K562 (cell line): ENCODE measurements around the gene TLE7. TPM values are rescaled to one million over a fixed set of nuclear protein-coding genes. Genes with fewer than 3 reads are reported as not detected.
A peak's percentile ranks its signal among the peaks of the same experiment; 100 is the strongest.

Source experiments
- ATAC-seq: fragments of 200-7000 bp; cut with Tn5 transposase; 3 replicates; pipeline ENCODE4 v1.9.1; 2020; ENCODE audit warnings: moderate library complexity
- BruUV-seq: library from RNA; stranded (reverse); fragments of 400-500 nt; replicated peaks from 2 replicates; lab custom pipeline; 2021; lab: Mats Ljungman, UMichigan
- CTCF ChIA-PET: fragments of 300-600 bp; formaldehyde crosslinking; extraction: SDS; loops from one replicate; lab custom pipeline; 2021; ENCODE audit warnings: low intra/inter-chr PET ratio; lab: Yijun Ruan, JAX
- POLR2A ChIA-PET: fragments of 300-600, 350-650 bp; sonication (Branson Sonifier 250); formaldehyde crosslinking; extraction: SDS; loops from one replicate; lab custom pipeline; 2021; ENCODE audit warnings: antibody characterized with exemption, inconsistent platforms; lab: Yijun Ruan, JAX
- DNase-seq, 4 experiments: peaks; one replicate each; pipeline versions ENCODE4 v3.0.0 to v3.0.0-alpha.2; 2011 to 2018; ENCODE audit warnings: low spot score in 3 of 4, mixed read lengths in 3 of 4; ENCODE audit errors: extremely low read depth in 1 of 4
- FAIRE-seq: peaks from 2 replicates; lab custom pipeline; 2011; peaks lifted over from hg19 to GRCh38; lab: Jason Lieb, UNC
- H2AFZ ChIP-seq: 2 replicates; pipeline ENCODE4 v1.6.0; 2011; ENCODE audit warnings: low read depth, low read length, control low read depth, inconsistent platforms
- H3K27ac ChIP-seq: fragments of 200-600 bp; 3 replicates; pipeline ENCODE4 v1.8.0; 2011; ENCODE audit warnings: low read depth, mild to moderate bottlenecking, control low read depth, inconsistent platforms, low read length, moderate library complexity, mixed read lengths; ENCODE audit errors: extremely low read depth
- H3K27me3 ChIP-seq, 2 experiments: fragments of 300-600 bp in 1 of 2; 2 replicates in 1 of 2; 3 replicates in 1 of 2; pipeline versions ENCODE4 v1.6.0 to v1.8.0; 2011; ENCODE audit warnings: inconsistent platforms in 2 of 2, low read length in 2 of 2, mild to moderate bottlenecking in 1 of 2, mixed read lengths in 1 of 2, moderate library complexity in 1 of 2; ENCODE audit not compliant: control insufficient read depth in 2 of 2, insufficient read depth in 2 of 2
- H3K36me3 ChIP-seq: fragments of 300-600 bp; 3 replicates; pipeline ENCODE4 v1.8.0; 2011; ENCODE audit warnings: mild to moderate bottlenecking, low read length, inconsistent platforms; ENCODE audit not compliant: control insufficient read depth, insufficient read depth
- H3K4me1 ChIP-seq, 2 experiments: fragments of 200-600 bp in 1 of 2; replicated peaks in 1 of 2; 2 replicates in 1 of 2; 3 replicates in 1 of 2; pipeline versions ENCODE4 v1.5.1 to v1.8.0; 2011; ENCODE audit warnings: inconsistent platforms in 2 of 2, low read length in 2 of 2, mild to moderate bottlenecking in 1 of 2, mixed read lengths in 1 of 2, moderate library complexity in 1 of 2; ENCODE audit not compliant: control insufficient read depth in 2 of 2, insufficient read depth in 2 of 2
- H3K4me2 ChIP-seq: 2 replicates; pipeline ENCODE4 v1.6.1; 2011; ENCODE audit warnings: low read length, control low read depth, inconsistent platforms, mixed read lengths; ENCODE audit not compliant: insufficient read depth
- H3K4me3 ChIP-seq: fragments of 200-600 bp; sonication (generic), shearing (Covaris generic); 2 replicates; pipeline ENCODE4 v1.5.1; 2016; ENCODE audit warnings: control low read depth, inconsistent platforms
- H3K79me2 ChIP-seq: fragments of 200-600 bp; 3 replicates; pipeline ENCODE4 v1.8.0; 2011; ENCODE audit warnings: low read length, inconsistent platforms; ENCODE audit not compliant: control insufficient read depth, insufficient read depth
- H3K9ac ChIP-seq, 2 experiments: 2 replicates each; pipeline versions ENCODE4 v1.6.0 to v1.6.1; 2011; ENCODE audit warnings: low read depth in 2 of 2, low read length in 2 of 2, control low read depth in 1 of 2, inconsistent platforms in 1 of 2, mild to moderate bottlenecking in 1 of 2, mixed read lengths in 1 of 2; ENCODE audit not compliant: insufficient read depth in 1 of 2
- H3K9me1 ChIP-seq: one replicate; pipeline ENCODE4 v1.6.0; 2011; ENCODE audit warnings: inconsistent platforms, mild to moderate bottlenecking, low read length, moderate library complexity; ENCODE audit not compliant: control insufficient read depth, insufficient read depth
- H3K9me3 ChIP-seq: replicated peaks from 2 replicates; pipeline ENCODE4 v1.5.1; 2011; ENCODE audit warnings: low read depth, low read length, inconsistent platforms; ENCODE audit not compliant: control insufficient read depth, insufficient read depth
- H4K20me1 ChIP-seq: replicated peaks from 2 replicates; pipeline ENCODE4 v1.6.1; 2011; ENCODE audit warnings: low read length, inconsistent platforms, mixed read lengths; ENCODE audit not compliant: control insufficient read depth, insufficient read depth
- CREM ChIP-seq: IDR thresholded peaks from 2 replicates; pipeline ENCODE4 v1.6.1; 2014; ENCODE audit warnings: antibody characterized with exemption, low read depth
- DDX20 ChIP-seq: fragments of 450-650 bp; IDR thresholded peaks from 2 replicates; pipeline ENCODE4 v1.6.1; 2016; ENCODE audit warnings: missing genetic modification characterization, low read depth, mild to moderate bottlenecking, missing compliant biosample characterization, moderate library complexity
- FOSL1 ChIP-seq: fragments of 200-800 bp; sonication (Bioruptor generic); conservative IDR thresholded peaks from 2 replicates; pipeline ENCODE4 v1.6.1; 2016; ENCODE audit warnings: missing genetic modification characterization, missing compliant biosample characterization
- MTA3 ChIP-seq: fragments of 450-650 bp; formaldehyde crosslinking; IDR thresholded peaks from 2 replicates; pipeline ENCODE4 v1.6.1; 2017; ENCODE audit warnings: mild to moderate bottlenecking, borderline replicate concordance
- RBBP5 ChIP-seq: fragments of 200-600 bp; sonication (generic); IDR thresholded peaks from 2 replicates; pipeline ENCODE4 v1.6.1; 2012; ENCODE audit warnings: borderline replicate concordance, mild to moderate bottlenecking, low read length, control low read depth, inconsistent platforms; ENCODE audit not compliant: insufficient read depth, poor library complexity, severe bottlenecking
- RBM25 ChIP-seq: fragments of 200-400 bp; formaldehyde crosslinking; IDR thresholded peaks from 2 replicates; pipeline ENCODE4 v1.6.1; 2018; ENCODE audit warnings: low read length, low read depth, moderate library complexity; ENCODE audit not compliant: severe bottlenecking
- SMARCA5 ChIP-seq: fragments of 450-650 bp; IDR thresholded peaks from 2 replicates; pipeline ENCODE4 v1.6.1; 2016
- SNRNP70 ChIP-seq: fragments of 200-400 bp; formaldehyde crosslinking; optimal IDR thresholded peaks from 2 replicates; pipeline ENCODE3; 2017; ENCODE audit warnings: low read depth, low read length
- ZFX ChIP-seq: sonication (generic); formaldehyde crosslinking; IDR thresholded peaks from 2 replicates; pipeline ENCODE4 v1.8.0; 2022; ENCODE audit warnings: mild to moderate bottlenecking, missing genetic modification reagents, moderate library complexity
- ZKSCAN1 ChIP-seq: fragments of 150-350 bp; IDR thresholded peaks from 2 replicates; pipeline ENCODE4 v1.6.1; 2016; ENCODE audit warnings: low read depth, low read length
- ZNF263 ChIP-seq: sonication (generic); formaldehyde crosslinking; IDR thresholded peaks from 2 replicates; pipeline ENCODE4 v1.8.0; 2022; ENCODE audit warnings: mild to moderate bottlenecking, missing genetic modification reagents, borderline replicate concordance
- WGBS: fragments of 100-300 bp; shearing (Covaris generic); methylation state at CpG from one replicate; pipeline ENCODE4 v1.1.6; 2016; ENCODE audit warnings: low coverage, mixed read lengths; ENCODE audit not compliant: insufficient coverage; ENCODE audit errors: missing lambda C conversion rate; 5-methylcytosine and 5-hydroxymethylcytosine counted together
- in situ Hi-C: fragments of 300-500 bp; cut with MboI; formaldehyde crosslinking; loops from 4 replicates; pipeline ENCODE4 v1.15.0; 2018; ENCODE audit warnings: inconsistent platforms, mixed read lengths
- intact Hi-C: fragments of 100-400 bp; cut with micrococcal nuclease; formaldehyde crosslinking; loops from 2 replicates; pipeline ENCODE4 v1.14.2; 2022
- polyA plus RNA-seq, 8 experiments: library from polyadenylated mRNA; depleted of rRNA in 4 of 8; stranded (reverse) in 5 of 8; unstranded in 3 of 8; fragments of >200 nt; fragmentation: Nextera tagmentation in 2 of 8; fragmentation: Illumina TruSeq in 1 of 8; extraction: Ambion mirVana in 2 of 8; extraction: Trizol in 1 of 8; gene quantifications; 2 replicates each; pipeline versions ENCODE4 v1.2.1 to v1.2.3, GENCODE V29; 2011 to 2014; ENCODE audit warnings: inconsistent platforms in 1 of 8, missing spikeins in 1 of 8
- total RNA-seq, 7 experiments: library from RNA; depleted of rRNA in 6 of 7; stranded (reverse); fragments of >200 nt in 6 of 7; fragmentation: Illumina TruSeq in 2 of 7; extraction: Trizol in 2 of 7; gene quantifications; 2 replicates each; pipeline versions ENCODE4 v1.2.1 to v1.2.3, GENCODE V29; 2011 to 2021; ENCODE audit warnings: low replicate concordance in 1 of 7

TLE7 gene
- total and polyA plus RNA-seq, 9 of the 15 experiments (the other 6 are each of a cell fraction or from before 2014, with no cell fraction given): not detected

GRCh38 chr16:71426880-71427615, 14.8 kb downstream of the TLE7 start:
- no peak overlapping the region for H3K4me3 ChIP-seq
- peak; percentile 43; the same call in 1 of the 2 replicates for TF ChIP-seq SMARCA5
- no peak for TF ChIP-seq ZNF263 (CRISPR knock-in tag)
- no peak for TF ChIP-seq SNRNP70
- TF ChIP-seq RBBP5: no peak
- 0 out of 2 replicates have a peak, but pooled peaks have one; percentile 23 for TF ChIP-seq ZKSCAN1
- peak; percentile 27; the same call in 1 of the 2 replicates for TF ChIP-seq ZFX (CRISPR knock-in tag)
- peak; percentile 33 for TF ChIP-seq FOSL1 (tag)
- TF ChIP-seq CREM: no peak
- peak; percentile 91 for TF ChIP-seq RBM25
- 0 out of 2 replicates have a peak, but pooled peaks have one; percentile 13 for TF ChIP-seq MTA3
- no peak for TF ChIP-seq DDX20 (tag)
- TF ChIP-seq, all 486 proteins: peak for 6
- Histone ChIP-seq H2AFZ (no peak overlapping the region), H4K20me1 (peaks cover 8% of the 10 kb centered on the region; the same call in 1 of the 2 replicates), H3K36me3 (no peaks in the 10 kb centered on the region), H3K4me1 (peaks cover 18 to 21% of the 10 kb centered on the region in 2 experiments; a peak in 4 of 5 replicates), H3K4me2 (no peak overlapping the region), H3K9me3 (no peaks in the 10 kb centered on the region), H3K27ac (no peak overlapping the region), H3K79me2 (no peaks in the 10 kb centered on the region), H3K9me1 (no peaks in the 10 kb centered on the region), H3K27me3 (peaks cover 15 to 56% of the 10 kb centered on the region in 2 experiments; a peak in 4 of 5 replicates), H3K9ac (no peak overlapping the region)
- DNase-seq (peak in 1 of 4 experiments; percentile 27), ATAC-seq (peak; percentile 11; the same call in 2 of the 3 replicates), FAIRE-seq (no peak)
- POLR2A ChIA-PET: interaction anchor here (0.9 to 2.1 kb wide), 3 partner anchors 12 to 55 kb away, joined by 3 to 5 read pairs (median 5); no protein-coding TSS in a partner anchor
- intact Hi-C loops: no loop called here
- BruUV-seq: no TSS peak
- 6% methylated on average over 11 of the region's 12 CpGs for WGBS
- in situ Hi-C loops: loop anchor here (10.0 kb wide), 1 partner anchor 158 kb away; no protein-coding TSS in a partner anchor
- CTCF ChIA-PET: no interaction called here
